Pancreas (tissue), 10 donors: ENCODE results near the gene SLC6A11. TPM values are rescaled to one million over a fixed set of nuclear protein-coding genes. Genes with fewer than 3 reads are reported as not detected.

ENCODE experiments used
- ATAC-seq, 4 donors: fragments of 200-7000 bp; cut with Tn5 transposase; one replicate each; pipeline versions ENCODE4 v1.8.0 to v1.9.1; 2020; ENCODE audit warnings: mild to moderate bottlenecking in 4 of 4, moderate library complexity in 4 of 4
- DNase-seq, 6 donors: peaks; one replicate each; pipeline ENCODE4 v3.0.0-alpha.2; 2020
- FAIRE-seq: peaks from 2 replicates; lab custom pipeline; 2012; peaks lifted over from hg19 to GRCh38; lab: Jason Lieb, UNC
- H3K27ac ChIP-seq, 4 donors: fragments of 200-600 bp; sonication (generic); 1 replicate in 3 of 4; 2 replicates in 1 of 4; pipeline versions ENCODE4 v1.5.0 to v1.8.0; 2020
- H3K27me3 ChIP-seq, 4 donors: fragments of 200-600 bp; one replicate each; pipeline ENCODE4 v1.8.0; 2021
- H3K36me3 ChIP-seq, 3 donors: fragments of 200-600 bp; sonication (generic) in 1 of 3; one replicate each; pipeline versions ENCODE4 v1.5.0 to v1.8.0; 2020 to 2021
- H3K4me1 ChIP-seq, 3 donors: fragments of 200-600 bp; one replicate each; pipeline ENCODE4 v1.8.0; 2021
- H3K4me3 ChIP-seq, 4 donors: fragments of 200-600 bp; sonication (generic) in 2 of 4; one replicate each; pipeline versions ENCODE4 v1.5.0 to v1.8.0; 2020 to 2021
- H3K9me3 ChIP-seq, 4 donors: fragments of 200-600 bp; one replicate each; pipeline ENCODE4 v1.8.0; 2021
- CTCF ChIP-seq, 4 donors: fragments of 200-600 bp; sonication (generic) in 3 of 4; IDR thresholded peaks; one replicate each; pipeline versions ENCODE4 v1.5.0 to v1.8.0; 2021; ENCODE audit warnings: antibody characterized with exemption in 4 of 4
- WGBS, 2 donors: extraction: QIAGEN DNeasy Blood & Tissue Kit; methylation state at CpG; one replicate each; pipeline ENCODE4 v1.1.7; 2013; 5-methylcytosine and 5-hydroxymethylcytosine counted together
- intact Hi-C, 3 donors: fragments of 100-400 bp; cut with DNase I; formaldehyde crosslinking; loops; one replicate each; pipeline versions ENCODE4 v1.11.1 to v1.14.2; 2022
- polyA plus RNA-seq, 2 donors: library from polyadenylated mRNA; stranded (reverse); fragments of 200-250 nt; gene quantifications; one replicate each; pipeline ENCODE4 v1.2.3, GENCODE V29; 2013
- total RNA-seq, 6 donors: library from RNA; stranded (reverse); fragmentation: NEBNext Ultra II Directional in 4 of 6; extraction: Animal tissue kit (Norgen Biotek cat#: 25700) in 4 of 6; gene quantifications; one replicate each; pipeline versions ENCODE4 v1.2.1 to v1.2.4, GENCODE V29; 2021 to 2023
- donor health status: healthy with polysubstance abuse.
- donor health status: DM: no; HTN: no; CAD: no; lungs with moderate emphysema.
- donor health status: DM: no; HTN: no; CAD: no.
- donor health status: control.
- donor health status: control.
- donor health status: Bipolar disorder and iron deficiency.
- donor health status: DM: yes; HTN: yes; CAD: no.
- donor health status: DM: no; HTN: no; CAD: no.
- donor health status: DM: no; HTN: no; CAD: no.
- donor health status: DM: yes; HTN: yes; CAD: no.

SLC6A11 gene
- total and polyA plus RNA-seq, 8 donors = 0.04 to 0.17 (median 0.06) TPM

- no peak for FAIRE-seq
- Histone ChIP-seq H3K9me3 (no peaks in the 10 kb centered on the region), H3K27ac (no peak overlapping the region), H3K27me3 (no peaks in the 10 kb centered on the region), H3K36me3 (no peaks in the 10 kb centered on the region), H3K4me3 (no peak overlapping the region), H3K4me1 (no peaks in the 10 kb centered on the region)
- no peak for DNase-seq
- no peak for TF ChIP-seq CTCF (IDR thresholded peaks at IDR 0.05)
- intact Hi-C loops = no loop called here
- no peak for ATAC-seq
- 57 to 78% methylated on average over 2 of the region's 2 CpGs for WGBS, 2 donors
Observed at GRCh38 chr3:10857235-10857634, 41.2 kb downstream of the SLC6A11 start.

- Histone ChIP-seq H3K9me3 (no peaks in the 10 kb centered on the region), H3K36me3 (no peaks in the 10 kb centered on the region), H3K27ac (no peak overlapping the region), H3K27me3 (no peaks in the 10 kb centered on the region), H3K4me3 (no peak overlapping the region), H3K4me1 (no peaks in the 10 kb centered on the region)
- no peak for FAIRE-seq
- intact Hi-C loops = no loop called here
- no peak for ATAC-seq
- no peak for TF ChIP-seq CTCF (IDR thresholded peaks at IDR 0.05)
- 38 to 57% methylated on average over 3 of the region's 3 CpGs for WGBS, 2 donors
- DNase-seq = no peak
Observed at GRCh38 chr3:10858091-10858490, 42.1 kb downstream of the SLC6A11 start.

GRCh38 chr3:10867384-10867783 is 51.4 kb downstream of the SLC6A11 start:
- 30 to 34% methylated on average over 5 of the region's 5 CpGs for WGBS, 2 donors

GRCh38 chr3:10869460-10869859 is 53.4 kb downstream of the SLC6A11 start:
- TF ChIP-seq CTCF (IDR thresholded peaks at IDR 0.05) = no peak
- H3K27me3 ChIP-seq = no peaks in the 10 kb centered on the region
- H3K9me3 ChIP-seq = no peaks in the 10 kb centered on the region
- H3K36me3 ChIP-seq = no peaks in the 10 kb centered on the region
- no peak overlapping the region for H3K4me3 ChIP-seq
- intact Hi-C loops = no loop called here
- FAIRE-seq (no peak), ATAC-seq (no peak), DNase-seq (no peak)
- 38 to 48% methylated on average over 7 of the region's 7 CpGs for WGBS, 2 donors
- no peaks in the 10 kb centered on the region for H3K4me1 ChIP-seq
- H3K27ac ChIP-seq = no peak overlapping the region

More at GRCh38 chr3:10867384-10867783, 51.4 kb downstream of the SLC6A11 start:
- FAIRE-seq (no peak), ATAC-seq (no peak), DNase-seq (no peak)
- Histone ChIP-seq H3K4me3 (no peak overlapping the region), H3K9me3 (no peaks in the 10 kb centered on the region), H3K4me1 (no peaks in the 10 kb centered on the region), H3K27ac (no peak overlapping the region), H3K27me3 (no peaks in the 10 kb centered on the region), H3K36me3 (no peaks in the 10 kb centered on the region)
- intact Hi-C loops = no loop called here
- no peak for TF ChIP-seq CTCF (IDR thresholded peaks at IDR 0.05)

GRCh38 chr3:10870296-10870695 is 54.3 kb downstream of the SLC6A11 start:
- TF ChIP-seq CTCF (IDR thresholded peaks at IDR 0.05) = no peak
- Histone ChIP-seq H3K36me3 (no peaks in the 10 kb centered on the region), H3K27me3 (no peaks in the 10 kb centered on the region), H3K4me3 (no peak overlapping the region), H3K9me3 (no peaks in the 10 kb centered on the region), H3K4me1 (no peaks in the 10 kb centered on the region), H3K27ac (no peak overlapping the region)
- intact Hi-C loops = no loop called here
- FAIRE-seq (no peak), ATAC-seq (no peak), DNase-seq (no peak)
- 79 to 84% methylated on average over 1 of the region's 1 CpG for WGBS, 2 donors
